GM19397 (cell line): ENCODE measurements around the gene BRCA2.
"Not testable (repeated sequence)": the region's sequence is repeated elsewhere in the genome, so short reads cannot be mapped to it uniquely, and the experiment has no call there.

Experiments
- ATAC-seq: cut with Tn5 transposase; IDR thresholded peaks from one replicate; pipeline ENCODE4 v1.9.1; 2021; ENCODE audit warnings: mild to moderate bottlenecking, moderate library complexity; ENCODE audit not compliant: unreplicated experiment

BRCA2 gene

DNA sequence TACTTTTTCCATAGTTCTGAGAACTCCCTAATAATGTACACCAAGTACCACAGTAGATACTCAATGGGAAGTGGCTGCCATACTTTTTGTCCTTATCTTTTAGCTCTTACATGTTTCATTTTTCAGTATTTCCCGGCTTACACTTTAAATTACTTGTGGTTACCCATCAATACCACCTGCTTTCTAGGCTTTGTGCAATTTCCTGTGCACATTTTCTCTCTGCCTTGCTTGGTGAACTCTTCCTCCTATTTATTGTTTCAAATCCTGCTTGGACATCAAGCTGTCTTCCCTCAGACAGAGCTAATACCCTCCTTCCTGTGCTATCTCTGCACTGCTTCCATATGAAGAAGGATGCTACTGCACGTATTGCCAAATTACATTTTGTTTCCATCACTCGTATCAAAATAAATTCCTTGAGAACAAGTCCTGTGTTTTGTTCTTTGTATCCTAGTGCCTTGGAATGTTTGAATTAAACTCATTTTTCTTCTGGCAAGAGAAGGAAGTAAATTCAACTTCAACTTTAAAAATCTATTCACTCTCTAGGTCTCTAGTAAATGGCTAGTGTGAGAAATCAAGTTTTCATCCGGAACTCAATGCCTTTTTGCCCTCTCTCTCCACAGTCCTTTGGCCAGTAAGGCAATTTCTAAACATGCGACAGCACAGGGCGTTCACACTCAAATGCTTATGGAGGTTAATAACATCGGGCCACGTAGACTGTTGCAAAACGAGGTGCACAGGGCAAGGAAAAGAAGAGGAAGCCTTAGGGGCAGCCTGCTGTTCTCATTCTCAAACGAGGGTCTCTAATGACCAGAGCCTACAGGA lies 5.8 kb upstream of the BRCA2 start:
- ATAC-seq, result peak; percentile 17

DNA sequence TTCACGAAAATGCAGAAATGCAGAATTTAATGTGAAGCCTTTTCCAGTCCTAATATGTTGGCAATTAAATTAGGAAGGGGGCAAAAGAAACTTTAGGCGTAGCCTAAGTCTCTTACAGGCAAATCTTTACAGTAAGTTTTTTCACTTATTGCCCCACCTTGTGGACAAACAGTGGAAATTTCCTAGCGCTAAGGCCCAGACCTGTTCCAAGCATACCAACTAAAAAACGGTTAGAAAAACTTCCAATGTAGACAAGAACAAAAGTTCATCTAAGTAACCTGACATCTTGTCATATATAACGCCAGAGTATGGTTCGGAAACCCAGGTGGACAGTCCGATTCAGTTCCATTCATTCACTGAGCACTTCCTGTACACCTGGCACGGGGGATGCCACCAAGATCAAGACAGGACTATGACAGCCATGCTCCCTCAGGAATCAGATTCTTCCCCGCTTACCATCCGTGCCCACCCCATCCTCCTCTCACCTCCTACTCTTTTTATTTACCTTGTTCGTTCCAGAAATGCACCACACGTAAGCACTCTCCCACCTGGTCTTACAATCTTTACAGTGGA lies 5.1 kb upstream of the BRCA2 start:
- ATAC-seq, result peak; percentile 59

DNA sequence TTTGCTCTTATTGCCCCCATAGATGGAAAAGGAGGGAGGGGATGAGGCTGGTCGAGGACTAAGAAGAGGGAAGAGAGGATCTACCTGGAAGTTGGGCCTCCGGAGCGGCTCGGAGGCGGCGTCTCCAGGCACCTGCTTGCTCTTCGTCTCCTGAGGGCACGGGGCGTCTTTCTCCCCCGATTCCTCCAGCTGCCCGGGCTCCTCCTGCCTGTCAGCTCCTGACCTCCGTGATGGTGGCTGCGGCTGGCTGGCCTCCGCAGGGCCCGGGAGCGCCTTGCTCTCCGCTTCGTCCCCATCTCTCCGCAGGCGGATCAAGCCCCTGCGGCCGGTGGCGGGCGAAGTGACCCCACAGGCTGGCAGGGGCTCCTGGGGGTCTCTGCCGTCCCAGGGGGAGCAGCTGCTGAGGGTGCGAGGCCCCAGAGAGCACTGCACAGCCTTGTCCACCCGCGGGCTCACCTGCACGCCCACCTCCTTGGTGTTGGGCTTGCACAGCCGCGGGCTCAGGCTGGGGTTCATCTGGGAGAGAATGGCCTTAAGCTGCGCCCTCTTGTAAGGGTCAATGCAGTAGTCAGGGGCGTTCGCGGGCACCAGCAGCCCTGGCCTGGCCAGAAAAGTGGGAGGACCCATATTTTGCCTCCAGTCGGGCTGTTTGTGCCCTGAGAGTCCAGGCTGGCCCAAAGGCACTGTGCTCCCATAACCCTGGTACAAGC lies 4.0 kb upstream of the BRCA2 start:
- ATAC-seq, result no peak

DNA sequence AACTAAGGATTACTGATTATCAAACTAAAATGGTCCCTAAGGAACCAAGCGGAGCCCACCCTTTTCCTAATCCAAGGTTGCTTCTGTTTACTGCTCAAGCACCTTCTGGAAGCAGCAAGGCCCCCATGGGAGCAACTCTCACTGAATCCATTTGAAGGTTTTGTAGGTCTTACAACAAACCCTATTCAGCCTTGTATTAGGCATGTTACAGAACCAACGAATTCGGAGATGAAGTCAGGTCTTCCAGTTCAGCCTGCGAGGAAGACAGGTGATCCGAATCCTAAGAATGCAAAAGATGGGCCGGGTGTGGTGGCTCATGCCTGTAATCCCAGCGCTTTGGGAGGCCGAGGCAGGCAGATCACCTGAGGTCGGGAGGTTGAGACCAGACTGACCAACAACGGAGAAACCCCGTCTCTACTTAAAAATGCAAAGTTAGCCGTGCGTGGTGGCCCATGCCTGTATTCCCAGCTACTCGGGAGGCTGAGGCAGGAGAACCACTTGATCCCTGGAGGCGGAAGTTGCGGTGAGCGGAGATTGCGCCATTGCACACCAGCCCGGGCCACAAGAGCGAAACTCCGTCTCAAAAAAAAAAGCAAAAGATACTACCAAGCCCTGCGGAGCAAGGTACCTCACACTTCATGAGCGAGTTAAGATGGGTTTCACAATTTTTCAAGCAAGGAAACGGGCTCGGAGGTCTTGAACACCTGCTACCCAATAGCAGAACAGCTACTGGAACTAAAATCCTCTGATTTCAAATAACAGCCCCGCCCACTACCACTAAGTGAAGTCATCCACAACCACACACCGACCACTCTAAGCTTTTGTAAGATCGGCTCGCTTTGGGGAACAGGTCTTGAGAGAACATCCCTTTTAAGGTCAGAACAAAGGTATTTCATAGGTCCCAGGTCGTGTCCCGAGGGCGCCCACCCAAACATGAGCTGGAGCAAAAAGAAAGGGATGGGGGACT lies 754 bp upstream of the BRCA2 start:
- ATAC-seq, result peak; percentile 8

DNA sequence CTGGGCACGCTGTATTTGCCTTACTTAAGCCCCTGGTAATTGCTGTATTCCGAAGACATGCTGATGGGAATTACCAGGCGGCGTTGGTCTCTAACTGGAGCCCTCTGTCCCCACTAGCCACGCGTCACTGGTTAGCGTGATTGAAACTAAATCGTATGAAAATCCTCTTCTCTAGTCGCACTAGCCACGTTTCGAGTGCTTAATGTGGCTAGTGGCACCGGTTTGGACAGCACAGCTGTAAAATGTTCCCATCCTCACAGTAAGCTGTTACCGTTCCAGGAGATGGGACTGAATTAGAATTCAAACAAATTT lies 676 bp downstream of the BRCA2 start:
- peak; percentile 44 for ATAC-seq

DNA sequence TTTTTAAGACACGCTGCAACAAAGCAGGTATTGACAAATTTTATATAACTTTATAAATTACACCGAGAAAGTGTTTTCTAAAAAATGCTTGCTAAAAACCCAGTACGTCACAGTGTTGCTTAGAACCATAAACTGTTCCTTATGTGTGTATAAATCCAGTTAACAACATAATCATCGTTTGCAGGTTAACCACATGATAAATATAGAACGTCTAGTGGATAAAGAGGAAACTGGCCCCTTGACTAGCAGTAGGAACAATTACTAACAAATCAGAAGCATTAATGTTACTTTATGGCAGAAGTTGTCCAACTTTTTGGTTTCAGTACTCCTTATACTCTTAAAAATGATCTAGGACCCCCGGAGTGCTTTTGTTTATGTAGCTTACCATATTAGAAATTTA lies 1.2 kb downstream of the BRCA2 start:
- ATAC-seq, result no peak

DNA sequence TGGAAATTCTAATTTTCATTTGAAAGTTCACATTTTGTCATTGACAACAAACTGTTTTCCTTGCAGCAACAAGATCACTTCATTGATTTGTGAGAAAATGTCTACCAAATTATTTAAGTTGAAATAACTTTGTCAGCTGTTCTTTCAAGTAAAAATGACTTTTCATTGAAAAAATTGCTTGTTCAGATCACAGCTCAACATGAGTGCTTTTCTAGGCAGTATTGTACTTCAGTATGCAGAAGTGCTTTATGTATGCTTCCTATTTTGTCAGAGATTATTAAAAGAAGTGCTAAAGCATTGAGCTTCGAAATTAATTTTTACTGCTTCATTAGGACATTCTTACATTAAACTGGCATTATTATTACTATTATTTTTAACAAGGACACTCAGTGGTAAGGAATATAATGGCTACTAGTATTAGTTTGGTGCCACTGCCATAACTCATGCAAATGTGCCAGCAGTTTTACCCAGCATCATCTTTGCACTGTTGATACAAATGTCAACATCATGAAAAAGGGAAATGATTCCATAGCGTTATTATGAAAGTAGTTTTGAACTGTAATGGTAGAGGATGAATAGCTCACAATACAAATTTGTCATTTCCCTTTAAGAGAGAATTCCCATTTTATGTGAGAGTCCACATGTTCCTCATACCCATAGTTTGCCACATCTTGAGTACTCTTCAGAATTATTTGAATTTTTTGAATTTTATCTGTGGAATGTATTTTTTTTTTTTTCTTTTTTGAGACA lies 2.6 kb downstream of the BRCA2 start:
- ATAC-seq, result no peak

DNA sequence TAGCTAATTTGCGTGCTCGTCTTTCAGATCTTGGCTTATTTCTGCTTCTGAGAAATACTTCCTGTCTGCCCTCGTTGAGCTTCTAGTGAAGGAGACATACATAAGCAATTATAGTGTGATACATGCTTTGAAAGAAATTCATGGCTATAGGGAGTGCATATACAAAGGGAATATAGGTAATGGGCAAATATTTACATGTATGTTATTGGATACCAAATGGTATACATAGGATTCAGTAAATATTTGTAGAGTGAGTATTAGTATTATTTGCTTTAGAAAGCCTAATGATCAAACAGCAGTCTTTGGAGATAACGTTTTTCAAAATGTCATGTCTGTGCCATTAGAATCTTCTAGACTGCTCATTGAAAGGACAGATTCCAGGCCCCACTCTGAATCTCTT lies 5.2 kb downstream of the BRCA2 start:
- ATAC-seq, result no peak

DNA sequence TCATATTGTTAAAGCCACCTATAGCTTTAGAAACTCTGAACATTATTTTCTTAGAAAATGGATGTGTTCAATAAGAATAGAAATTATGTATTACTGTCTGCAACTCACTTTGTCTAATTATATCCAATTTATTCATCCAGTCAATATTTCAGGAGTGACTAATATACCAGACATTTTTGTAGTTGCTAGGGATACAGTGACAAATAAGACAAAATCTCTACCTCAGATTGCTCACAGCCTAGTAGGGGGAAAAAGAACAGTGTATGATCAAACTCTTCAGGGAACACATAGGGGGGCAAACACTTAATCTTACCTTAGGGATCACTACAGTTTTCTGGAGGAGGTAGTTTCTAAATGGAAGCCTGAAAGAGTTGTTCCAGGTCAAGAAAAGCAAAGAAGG lies 8.6 kb downstream of the BRCA2 start:
- no peak for ATAC-seq

DNA sequence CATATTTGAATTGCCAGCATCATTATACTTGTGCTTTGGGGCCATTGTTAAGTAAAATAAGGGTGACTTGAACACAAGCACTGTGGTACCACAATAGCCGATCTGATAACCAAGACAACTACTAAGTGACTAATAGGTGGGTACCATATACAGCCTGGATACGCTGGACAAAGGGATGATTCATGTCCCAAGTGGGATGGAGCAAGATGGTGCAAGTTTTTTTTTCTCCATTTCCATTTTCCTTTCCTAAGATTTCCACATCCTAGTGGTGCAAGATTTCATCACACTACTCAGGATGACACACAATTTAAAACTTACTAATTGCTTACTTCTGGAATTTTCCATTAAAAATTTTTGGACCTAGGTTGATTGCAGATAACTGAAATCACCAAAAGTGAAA lies 15.1 kb downstream of the BRCA2 start:
- ATAC-seq, result no peak

DNA sequence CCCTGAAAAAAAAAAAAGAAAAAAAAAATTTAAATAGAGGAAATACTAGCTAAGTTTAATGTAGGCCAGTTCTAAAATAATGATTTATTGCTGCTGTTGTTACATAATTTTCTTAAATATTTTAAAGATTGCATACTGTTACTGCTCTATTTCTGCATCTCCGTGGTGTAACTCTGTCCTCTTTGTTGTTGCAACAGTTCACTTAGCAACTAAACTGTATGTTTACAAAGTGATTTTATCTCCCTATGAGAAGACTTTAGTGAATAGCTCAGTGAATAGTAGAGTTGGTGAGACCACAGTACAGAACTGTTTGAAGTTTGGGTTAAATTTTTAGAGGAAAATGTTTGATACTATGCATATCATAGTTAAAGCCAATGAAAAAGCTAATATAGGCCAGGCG lies 19.4 kb downstream of the BRCA2 start:
- no peak for ATAC-seq

DNA sequence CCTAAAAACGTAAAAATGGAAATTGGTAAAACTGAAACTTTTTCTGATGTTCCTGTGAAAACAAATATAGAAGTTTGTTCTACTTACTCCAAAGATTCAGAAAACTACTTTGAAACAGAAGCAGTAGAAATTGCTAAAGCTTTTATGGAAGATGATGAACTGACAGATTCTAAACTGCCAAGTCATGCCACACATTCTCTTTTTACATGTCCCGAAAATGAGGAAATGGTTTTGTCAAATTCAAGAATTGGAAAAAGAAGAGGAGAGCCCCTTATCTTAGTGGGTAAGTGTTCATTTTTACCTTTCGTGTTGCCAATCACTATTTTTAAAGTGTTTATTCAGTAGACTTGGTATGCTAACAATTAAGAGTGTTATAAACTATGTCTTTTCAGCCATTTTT lies 25.6 kb downstream of the BRCA2 start:
- ATAC-seq, result no peak

DNA sequence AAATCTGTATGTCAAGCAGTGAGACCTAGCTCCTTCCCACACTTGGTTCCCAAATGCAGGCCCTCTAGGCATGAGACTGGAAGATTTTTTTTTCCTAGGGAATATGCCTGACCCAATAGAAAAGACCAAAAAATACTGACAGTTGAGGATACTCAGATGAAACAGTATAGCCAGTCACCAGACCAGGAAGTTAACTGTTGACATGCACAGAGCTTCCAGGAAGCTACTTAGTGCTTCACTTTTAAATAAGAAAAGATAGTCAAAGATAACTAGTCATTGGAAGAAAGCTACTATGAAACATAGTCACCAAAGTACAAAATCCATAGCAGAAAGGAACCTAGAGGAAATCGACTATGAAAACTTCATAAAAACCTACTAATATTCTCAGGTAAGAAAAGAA lies 32.3 kb downstream of the BRCA2 start:
- no peak for ATAC-seq

DNA sequence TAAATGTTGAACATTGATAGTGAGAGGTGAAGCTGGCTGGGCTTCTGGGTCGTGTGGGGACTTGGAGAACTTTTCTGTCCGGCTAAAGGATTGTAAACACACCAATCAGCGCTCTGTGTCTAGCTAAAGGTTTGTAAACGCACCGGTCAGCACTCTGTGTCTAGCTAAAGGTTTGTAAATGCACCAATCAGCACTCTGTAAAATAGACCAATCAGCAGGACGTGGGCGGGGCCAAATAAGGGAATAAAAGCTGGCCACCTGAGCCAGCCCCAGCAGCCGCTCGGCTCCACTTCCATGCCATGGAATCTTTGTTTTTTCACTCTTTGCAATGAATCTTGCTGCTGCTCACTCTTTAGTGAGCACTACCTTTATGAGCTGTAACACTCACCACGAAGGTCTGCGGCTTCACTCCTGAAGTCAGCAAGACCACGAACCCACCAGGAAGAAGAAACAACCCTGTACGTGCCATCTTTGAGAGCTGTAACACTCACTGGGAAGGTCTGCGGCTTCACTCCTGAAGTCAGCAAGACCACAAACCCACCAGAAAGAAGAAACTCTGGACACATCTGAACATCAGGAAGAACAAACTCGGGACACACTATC lies 35.6 kb downstream of the BRCA2 start:
- ATAC-seq, result not testable (repeated sequence)

DNA sequence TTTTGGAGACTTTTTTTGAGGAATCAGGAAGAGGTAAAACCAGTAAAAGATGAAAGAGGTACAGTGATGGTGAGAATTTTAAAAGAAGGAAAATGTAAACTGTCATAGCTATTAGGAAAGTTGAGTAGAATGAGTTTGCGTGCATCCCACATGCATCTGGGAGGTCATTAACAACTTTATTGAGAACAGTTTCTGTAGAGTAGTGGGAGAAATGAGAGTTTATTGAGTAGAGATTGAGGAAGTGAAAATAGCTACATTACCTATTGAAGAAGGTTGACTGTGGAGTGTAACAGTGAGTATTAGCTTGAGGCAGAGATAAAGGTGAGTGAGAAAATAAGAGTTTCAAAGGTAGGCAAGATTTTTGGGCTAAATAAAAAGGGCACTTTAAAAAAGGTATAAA lies 38.7 kb downstream of the BRCA2 start:
- no peak for ATAC-seq

DNA sequence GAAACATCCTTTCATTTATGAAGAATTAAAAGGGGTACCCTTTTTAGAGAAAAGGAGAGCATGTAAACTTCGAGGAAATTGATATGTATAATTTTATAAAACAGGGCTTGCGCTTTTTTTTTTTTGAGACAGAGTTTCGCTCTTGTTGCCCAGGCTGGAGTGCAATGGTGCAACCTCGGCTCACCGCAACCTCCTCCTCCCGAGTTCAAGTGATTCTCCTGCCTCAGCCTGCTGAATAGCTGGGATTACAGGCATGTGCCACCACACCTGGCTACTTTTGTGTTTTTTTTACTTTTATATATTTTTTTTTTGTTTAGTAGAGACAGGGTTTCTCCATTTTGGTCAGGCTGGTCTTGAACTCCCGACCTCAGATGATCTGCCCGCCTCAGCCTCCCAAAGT lies 40.6 kb downstream of the BRCA2 start:
- not testable (repeated sequence) for ATAC-seq

DNA sequence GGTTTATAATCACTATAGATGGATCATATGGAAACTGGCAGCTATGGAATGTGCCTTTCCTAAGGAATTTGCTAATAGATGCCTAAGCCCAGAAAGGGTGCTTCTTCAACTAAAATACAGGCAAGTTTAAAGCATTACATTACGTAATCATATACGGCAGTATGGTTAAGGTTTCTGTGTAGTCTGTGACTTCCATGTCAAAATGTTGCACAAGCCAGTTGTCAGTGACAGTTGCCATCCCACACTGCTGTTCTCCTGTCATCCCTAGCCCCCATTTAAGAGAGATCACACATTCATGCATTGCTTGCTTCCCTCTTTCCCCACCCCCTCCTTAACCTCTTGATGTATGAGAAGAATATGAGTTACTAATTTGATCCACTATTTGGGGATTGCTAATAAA lies 47.3 kb downstream of the BRCA2 start:
- no peak for ATAC-seq

DNA sequence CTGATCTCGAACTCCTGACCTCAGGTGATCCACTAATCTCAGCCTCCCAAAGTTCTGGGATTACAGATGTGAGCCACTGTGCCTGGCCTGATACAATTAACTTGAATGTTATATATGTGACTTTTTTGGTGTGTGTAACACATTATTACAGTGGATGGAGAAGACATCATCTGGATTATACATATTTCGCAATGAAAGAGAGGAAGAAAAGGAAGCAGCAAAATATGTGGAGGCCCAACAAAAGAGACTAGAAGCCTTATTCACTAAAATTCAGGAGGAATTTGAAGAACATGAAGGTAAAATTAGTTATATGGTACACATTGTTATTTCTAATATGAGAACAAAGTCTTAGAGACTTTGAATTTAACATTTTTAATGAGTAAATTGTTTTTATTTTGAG lies 55.5 kb downstream of the BRCA2 start:
- no peak for ATAC-seq

DNA sequence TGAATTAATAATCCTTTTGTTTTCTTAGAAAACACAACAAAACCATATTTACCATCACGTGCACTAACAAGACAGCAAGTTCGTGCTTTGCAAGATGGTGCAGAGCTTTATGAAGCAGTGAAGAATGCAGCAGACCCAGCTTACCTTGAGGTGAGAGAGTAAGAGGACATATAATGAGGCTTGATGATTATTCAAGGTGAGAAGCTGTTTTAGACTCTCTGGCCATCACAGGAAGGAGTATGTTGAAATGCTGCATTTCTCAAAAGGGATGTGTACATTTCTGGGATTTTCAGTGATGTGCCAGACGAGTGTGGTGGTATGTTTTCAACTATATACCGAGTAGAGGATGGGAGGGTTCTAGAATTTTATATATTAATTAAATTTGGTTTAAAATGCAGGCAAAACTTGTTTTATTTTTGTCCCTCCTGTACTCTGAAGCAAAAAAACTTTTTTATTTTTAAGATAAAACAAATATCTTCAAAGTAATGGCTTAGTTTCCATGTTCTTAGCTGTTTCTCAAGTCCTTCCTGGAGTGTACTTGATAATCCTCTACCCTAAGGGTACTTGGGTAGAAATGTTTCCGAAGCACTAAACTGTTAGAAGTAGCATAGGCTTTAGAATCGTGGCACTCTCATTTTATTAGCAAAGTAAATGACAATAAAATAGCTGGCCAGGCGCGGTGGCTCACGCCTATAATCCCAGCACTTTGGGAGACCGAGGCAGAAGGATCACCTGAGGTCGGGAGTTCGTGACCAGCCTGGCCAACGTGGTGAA lies 61.5 kb downstream of the BRCA2 start:
- ATAC-seq, result no peak
